Activated T-cell treated with anti-CD3 and anti-CD28 coated beads, Interleukin-2, amount 50 U/mL, for 24 hours (primary cell): ENCODE measurements around the gene POGZ.

Experiments used
- DNase-seq: peaks from one replicate; pipeline ENCODE4 v3.0.0-alpha.2; 2020
- H3K27ac Mint-ChIP-seq: 2 replicates; pipeline ENCODE4 v1.8.0; 2020; ENCODE audit warnings: mild to moderate bottlenecking, mixed read lengths
- H3K27me3 Mint-ChIP-seq: 2 replicates; pipeline ENCODE4 v1.8.0; 2020; ENCODE audit warnings: mixed read lengths
- H3K36me3 Mint-ChIP-seq: 2 replicates; pipeline ENCODE4 v1.8.0; 2020; ENCODE audit warnings: low read depth, mixed read lengths
- H3K4me1 Mint-ChIP-seq: 2 replicates; pipeline ENCODE4 v1.8.0; 2020; ENCODE audit warnings: low read depth, mixed read lengths
- H3K4me3 Mint-ChIP-seq: 2 replicates; pipeline ENCODE4 v1.8.0; 2020; ENCODE audit warnings: mild to moderate bottlenecking, moderate library complexity, mixed read lengths
- H3K9me3 Mint-ChIP-seq: 2 replicates; pipeline ENCODE4 v1.8.0; 2020; ENCODE audit warnings: mixed read lengths

The POGZ gene, protein sequence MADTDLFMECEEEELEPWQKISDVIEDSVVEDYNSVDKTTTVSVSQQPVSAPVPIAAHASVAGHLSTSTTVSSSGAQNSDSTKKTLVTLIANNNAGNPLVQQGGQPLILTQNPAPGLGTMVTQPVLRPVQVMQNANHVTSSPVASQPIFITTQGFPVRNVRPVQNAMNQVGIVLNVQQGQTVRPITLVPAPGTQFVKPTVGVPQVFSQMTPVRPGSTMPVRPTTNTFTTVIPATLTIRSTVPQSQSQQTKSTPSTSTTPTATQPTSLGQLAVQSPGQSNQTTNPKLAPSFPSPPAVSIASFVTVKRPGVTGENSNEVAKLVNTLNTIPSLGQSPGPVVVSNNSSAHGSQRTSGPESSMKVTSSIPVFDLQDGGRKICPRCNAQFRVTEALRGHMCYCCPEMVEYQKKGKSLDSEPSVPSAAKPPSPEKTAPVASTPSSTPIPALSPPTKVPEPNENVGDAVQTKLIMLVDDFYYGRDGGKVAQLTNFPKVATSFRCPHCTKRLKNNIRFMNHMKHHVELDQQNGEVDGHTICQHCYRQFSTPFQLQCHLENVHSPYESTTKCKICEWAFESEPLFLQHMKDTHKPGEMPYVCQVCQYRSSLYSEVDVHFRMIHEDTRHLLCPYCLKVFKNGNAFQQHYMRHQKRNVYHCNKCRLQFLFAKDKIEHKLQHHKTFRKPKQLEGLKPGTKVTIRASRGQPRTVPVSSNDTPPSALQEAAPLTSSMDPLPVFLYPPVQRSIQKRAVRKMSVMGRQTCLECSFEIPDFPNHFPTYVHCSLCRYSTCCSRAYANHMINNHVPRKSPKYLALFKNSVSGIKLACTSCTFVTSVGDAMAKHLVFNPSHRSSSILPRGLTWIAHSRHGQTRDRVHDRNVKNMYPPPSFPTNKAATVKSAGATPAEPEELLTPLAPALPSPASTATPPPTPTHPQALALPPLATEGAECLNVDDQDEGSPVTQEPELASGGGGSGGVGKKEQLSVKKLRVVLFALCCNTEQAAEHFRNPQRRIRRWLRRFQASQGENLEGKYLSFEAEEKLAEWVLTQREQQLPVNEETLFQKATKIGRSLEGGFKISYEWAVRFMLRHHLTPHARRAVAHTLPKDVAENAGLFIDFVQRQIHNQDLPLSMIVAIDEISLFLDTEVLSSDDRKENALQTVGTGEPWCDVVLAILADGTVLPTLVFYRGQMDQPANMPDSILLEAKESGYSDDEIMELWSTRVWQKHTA (N-terminal part only)

DNA sequence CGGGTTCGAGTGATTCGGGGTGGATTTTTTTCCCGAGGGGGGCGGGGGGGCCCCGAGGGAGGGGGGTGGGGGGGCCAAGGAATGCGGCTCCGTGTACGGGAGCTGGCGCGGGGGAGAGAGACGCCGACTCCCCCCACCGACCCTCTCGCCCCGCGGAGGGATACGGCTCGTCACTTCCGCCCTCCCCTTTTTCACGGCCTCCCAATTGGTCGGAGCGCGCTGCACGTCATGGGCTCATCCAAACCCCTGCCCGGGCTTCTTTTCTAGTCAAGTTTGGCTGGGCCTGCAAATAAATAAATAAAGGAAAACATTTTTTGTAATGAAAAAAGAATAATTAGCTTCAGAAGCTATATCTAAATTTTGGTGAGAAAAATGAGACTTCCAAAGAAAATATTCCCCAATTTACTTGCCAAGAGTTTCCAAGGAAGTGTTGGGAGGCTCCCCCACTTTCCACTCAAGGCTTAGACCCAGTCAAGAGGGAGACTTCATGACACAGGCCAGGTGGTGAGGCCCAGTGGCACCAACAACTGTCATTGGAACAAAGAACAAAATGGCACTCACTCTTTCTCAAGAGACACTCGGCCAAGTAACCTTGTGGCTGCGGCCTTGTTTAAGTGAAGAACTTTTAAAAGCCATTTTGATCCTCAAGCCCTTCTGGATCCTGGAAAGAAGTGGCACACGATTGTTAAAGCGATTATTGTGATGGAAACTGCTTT, at the start of gene POGZ:
Gene POGZ, minus strand, starts transcription at position 164 of the 716 bp plus-strand sequence. CDS start 17,290 bp downstream, outside the sequence.
- no peaks in the 10 kb centered on the region for H3K9me3 Mint-ChIP-seq
- H3K4me3 Mint-ChIP-seq, result peak within 1 kb of the TSS; percentile 82
- H3K27ac Mint-ChIP-seq, result peak within 1 kb of the TSS; percentile 93
- peaks cover 31% of the 10 kb centered on the region for H3K4me1 Mint-ChIP-seq
- H3K27me3 Mint-ChIP-seq, result peaks cover 16% of the 10 kb centered on the region
- peak; percentile 96 for DNase-seq
- peaks cover 13% of the 10 kb centered on the region for H3K36me3 Mint-ChIP-seq

DNA sequence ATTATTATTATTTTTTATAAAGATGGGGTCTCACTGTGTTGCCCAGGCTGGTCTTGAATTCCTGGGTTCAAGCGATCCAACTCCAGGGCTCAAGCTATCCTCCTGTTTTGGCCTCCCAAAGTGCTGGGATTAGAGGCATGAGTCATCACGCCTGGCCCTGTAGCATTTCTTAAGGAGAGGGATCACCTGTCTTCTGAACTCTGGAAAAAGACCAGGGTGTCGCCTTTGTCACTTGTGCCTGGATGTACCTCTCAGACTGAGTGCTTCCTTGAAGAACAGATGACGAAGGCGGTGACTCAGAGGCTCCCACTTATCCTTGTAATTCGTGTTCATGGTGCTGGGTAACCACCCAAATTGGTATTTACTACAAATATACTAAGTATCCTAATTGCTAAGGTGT, 49.5 kb upstream of the POGZ start:
- no peak overlapping the region for H3K27ac Mint-ChIP-seq
- peaks cover 24% of the 10 kb centered on the region for H3K4me1 Mint-ChIP-seq
- no peaks in the 10 kb centered on the region for H3K27me3 Mint-ChIP-seq

DNA sequence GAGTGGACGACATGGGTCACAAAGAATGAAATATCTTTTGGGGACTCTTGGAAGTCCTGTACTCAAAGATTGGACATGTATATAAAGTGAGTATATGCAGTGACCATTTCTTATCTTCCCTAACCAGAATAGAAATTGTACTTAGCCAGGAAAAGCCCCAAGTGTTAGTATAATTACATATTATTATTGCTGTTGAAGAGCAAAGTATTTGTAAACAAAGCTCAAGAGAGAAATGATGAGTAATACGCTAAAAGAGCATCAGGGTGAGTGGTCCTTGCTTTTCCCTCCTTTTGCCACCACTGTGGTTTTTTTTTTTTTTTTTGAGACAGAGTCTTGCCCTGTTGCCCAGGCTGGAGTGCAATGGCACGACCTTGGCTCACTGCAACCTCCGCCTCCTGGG, 45.5 kb upstream of the POGZ start:
- Mint-ChIP-seq H3K4me1 (no peaks in the 10 kb centered on the region), H3K36me3 (no peaks in the 10 kb centered on the region), H3K27me3 (no peaks in the 10 kb centered on the region), H3K9me3 (no peaks in the 10 kb centered on the region), H3K4me3 (no peak overlapping the region), H3K27ac (no peak overlapping the region)
- no peak for DNase-seq

More for the DNA sequence above, 49.5 kb upstream of the POGZ start:
- H3K36me3 Mint-ChIP-seq, result no peaks in the 10 kb centered on the region
- no peaks in the 10 kb centered on the region for H3K9me3 Mint-ChIP-seq
- H3K4me3 Mint-ChIP-seq, result no peak overlapping the region
- DNase-seq, result no peak

DNA sequence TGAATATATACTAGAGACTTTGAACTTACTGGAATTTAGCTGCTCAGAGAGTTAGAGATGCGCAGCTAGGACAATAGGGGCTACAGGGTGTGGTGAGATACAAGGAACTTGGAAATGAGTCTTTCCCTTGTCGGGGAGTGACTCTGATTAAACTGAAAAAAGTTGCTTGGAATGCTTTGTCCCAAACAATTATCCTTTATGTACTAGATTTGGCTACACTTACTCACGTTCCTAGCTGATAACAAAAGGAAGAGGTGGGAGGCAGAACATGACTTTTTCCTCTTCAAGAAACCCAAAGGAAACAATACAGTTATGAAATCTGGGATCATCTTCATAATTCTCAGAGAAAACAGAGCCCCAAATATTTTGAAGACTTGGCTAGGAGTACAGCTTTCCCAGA, 45.0 kb upstream of the POGZ start:
- DNase-seq, result no peak
- H3K4me3 Mint-ChIP-seq, result no peak overlapping the region
- no peaks in the 10 kb centered on the region for H3K27me3 Mint-ChIP-seq
- H3K27ac Mint-ChIP-seq, result no peak overlapping the region
- no peaks in the 10 kb centered on the region for H3K36me3 Mint-ChIP-seq
- no peaks in the 10 kb centered on the region for H3K9me3 Mint-ChIP-seq
- H3K4me1 Mint-ChIP-seq, result no peaks in the 10 kb centered on the region

DNA sequence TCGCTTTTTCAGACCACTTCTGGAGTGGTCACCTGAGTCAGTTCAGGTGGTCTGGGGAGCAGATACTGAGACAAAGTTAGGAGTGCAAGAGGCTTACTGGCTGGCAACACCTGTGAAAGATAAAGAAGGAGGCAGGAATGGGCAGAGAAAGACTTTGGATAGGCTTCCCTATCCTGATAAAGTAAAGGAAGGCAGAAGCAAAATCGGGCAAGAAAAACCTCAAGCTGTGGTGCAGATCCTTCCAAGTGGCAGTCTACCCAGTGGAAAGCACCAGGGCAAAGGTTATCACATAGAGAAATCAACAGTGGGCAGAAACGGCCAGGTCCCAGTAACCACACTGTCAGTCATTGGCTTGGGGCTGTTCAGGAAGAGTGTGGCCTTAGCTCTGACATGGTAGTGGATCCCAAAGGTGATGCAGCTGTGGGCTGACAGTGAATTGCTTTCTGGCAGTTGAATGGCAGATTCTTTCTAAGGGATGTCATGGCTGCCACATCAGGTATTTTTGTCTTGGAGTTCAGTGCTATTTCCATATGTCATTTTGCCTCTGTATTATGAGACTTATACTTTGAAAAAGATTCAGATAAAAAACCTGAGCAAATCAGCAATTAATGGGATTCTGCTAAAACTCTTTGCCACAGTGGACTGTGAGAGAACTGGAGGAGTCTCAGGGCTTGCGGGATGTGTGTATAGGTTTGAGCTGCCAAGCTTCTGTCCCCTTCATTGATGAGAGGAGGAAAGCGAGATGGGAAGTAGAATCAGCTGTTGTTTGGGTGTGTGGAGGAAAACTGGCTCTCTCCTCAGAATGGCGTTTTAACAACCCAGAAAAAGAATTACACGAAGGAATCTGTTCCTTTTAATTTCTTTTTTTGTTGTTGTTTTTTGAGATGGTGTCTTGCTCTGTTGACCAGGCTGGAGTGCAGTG, 43.8 kb upstream of the POGZ start:
- Mint-ChIP-seq H3K36me3 (no peaks in the 10 kb centered on the region), H3K9me3 (no peaks in the 10 kb centered on the region), H3K27me3 (no peaks in the 10 kb centered on the region), H3K4me3 (no peak overlapping the region), H3K4me1 (no peaks in the 10 kb centered on the region), H3K27ac (no peak overlapping the region)
- DNase-seq, result no peak

DNA sequence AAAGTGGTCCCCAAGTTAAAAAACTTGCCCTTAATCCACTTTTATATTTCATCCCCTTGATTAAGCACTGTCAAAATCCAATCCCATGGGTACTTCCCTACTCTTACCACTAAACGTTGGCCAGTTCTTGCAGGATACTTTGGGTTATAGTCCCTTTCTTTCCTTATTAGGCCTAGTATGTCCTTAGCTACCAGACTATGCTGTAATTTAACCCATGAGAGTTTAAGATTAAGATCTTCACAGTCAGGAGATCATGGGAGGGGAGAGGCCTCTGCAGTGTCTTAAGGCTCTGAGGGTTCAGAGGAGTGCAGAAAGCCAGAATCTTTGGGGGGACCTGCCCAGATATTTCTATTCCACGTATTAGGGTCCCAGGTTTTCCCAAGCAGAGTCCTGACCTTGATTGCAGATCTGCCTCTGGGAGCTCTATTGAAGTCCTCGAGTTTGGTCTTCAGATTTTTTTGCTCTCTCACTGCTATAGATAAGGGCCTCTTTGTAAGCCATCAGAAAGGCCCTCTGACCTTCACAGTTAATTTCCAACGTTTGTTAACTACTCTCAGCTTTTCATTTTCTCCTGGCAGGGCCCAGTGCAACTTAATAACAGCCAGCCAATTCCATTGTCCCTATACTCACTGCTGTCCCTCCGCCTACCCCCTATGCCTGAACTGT, 42.9 kb upstream of the POGZ start:
- no peak for DNase-seq
- Mint-ChIP-seq H3K9me3 (no peaks in the 10 kb centered on the region), H3K27ac (no peak overlapping the region), H3K36me3 (no peaks in the 10 kb centered on the region), H3K4me3 (no peak overlapping the region), H3K4me1 (no peaks in the 10 kb centered on the region), H3K27me3 (no peaks in the 10 kb centered on the region)

DNA sequence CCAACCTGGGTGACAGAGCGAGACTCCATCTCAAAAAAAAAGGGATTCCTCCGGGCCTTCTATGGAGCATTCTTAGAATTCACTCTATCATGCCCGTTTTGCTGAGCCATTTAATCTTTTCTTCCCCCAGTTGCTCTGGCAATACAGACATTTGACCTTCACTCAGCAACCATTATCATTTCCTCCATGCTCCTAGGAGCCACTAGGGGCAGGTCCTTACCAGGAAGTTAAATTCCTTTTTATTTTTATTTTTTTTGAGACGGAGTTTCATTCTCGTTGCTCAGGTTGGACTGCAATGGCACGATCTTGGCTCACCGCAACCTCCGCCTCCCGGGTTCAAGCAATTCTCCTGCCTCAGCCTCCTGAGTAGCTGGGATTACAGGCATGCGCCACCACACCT, 42.2 kb upstream of the POGZ start:
- no peaks in the 10 kb centered on the region for H3K9me3 Mint-ChIP-seq
- no peaks in the 10 kb centered on the region for H3K27me3 Mint-ChIP-seq
- H3K4me3 Mint-ChIP-seq, result no peak overlapping the region
- no peaks in the 10 kb centered on the region for H3K36me3 Mint-ChIP-seq
- DNase-seq, result no peak
- H3K4me1 Mint-ChIP-seq, result no peaks in the 10 kb centered on the region
- no peak overlapping the region for H3K27ac Mint-ChIP-seq

DNA sequence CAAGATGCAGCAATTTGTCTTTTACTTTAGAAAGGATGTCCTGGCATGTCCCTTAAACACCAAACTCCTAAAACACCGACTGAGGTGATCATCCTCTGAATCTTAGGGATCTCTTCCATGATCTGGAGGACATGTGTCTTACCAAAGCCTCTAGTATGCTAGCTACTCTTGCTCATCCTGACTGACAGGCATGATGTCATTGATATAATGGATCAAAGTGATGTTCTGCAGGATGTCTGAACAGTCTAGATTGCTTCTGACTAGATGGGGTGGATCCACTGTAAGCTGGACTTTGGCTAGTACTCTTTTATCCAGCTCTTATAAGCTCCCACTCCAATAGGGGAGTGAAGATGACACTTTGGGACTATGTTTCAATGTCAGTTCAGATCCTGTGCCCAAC, 40.6 kb upstream of the POGZ start:
- H3K9me3 Mint-ChIP-seq, result no peaks in the 10 kb centered on the region
- H3K27ac Mint-ChIP-seq, result no peak overlapping the region
- no peaks in the 10 kb centered on the region for H3K27me3 Mint-ChIP-seq
- DNase-seq, result no peak
- no peaks in the 10 kb centered on the region for H3K36me3 Mint-ChIP-seq
- peaks cover 8% of the 10 kb centered on the region for H3K4me1 Mint-ChIP-seq
- H3K4me3 Mint-ChIP-seq, result no peak overlapping the region

DNA sequence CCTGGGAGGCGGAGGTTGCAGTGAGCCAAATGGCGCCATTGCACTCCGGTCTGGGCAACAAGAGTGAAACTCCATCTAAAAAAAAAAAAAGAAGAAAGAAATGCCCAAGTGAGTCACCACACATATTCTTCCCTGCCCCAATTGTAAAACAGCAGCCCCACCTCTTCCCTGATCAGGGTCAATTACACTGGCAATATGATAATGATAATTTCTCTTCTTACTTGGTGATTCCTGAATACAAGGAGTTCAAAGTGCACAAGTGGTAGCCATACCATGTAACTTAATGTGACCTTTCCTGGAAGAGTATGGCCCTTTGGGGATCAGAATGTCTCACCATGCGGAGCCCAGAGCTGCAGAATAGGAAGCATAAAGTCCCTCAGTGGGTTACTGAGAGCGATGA, 40.1 kb upstream of the POGZ start:
- Mint-ChIP-seq H3K36me3 (no peaks in the 10 kb centered on the region), H3K9me3 (no peaks in the 10 kb centered on the region), H3K27me3 (no peaks in the 10 kb centered on the region), H3K27ac (no peak overlapping the region), H3K4me3 (no peak overlapping the region), H3K4me1 (peaks cover 12% of the 10 kb centered on the region)
- no peak for DNase-seq

DNA sequence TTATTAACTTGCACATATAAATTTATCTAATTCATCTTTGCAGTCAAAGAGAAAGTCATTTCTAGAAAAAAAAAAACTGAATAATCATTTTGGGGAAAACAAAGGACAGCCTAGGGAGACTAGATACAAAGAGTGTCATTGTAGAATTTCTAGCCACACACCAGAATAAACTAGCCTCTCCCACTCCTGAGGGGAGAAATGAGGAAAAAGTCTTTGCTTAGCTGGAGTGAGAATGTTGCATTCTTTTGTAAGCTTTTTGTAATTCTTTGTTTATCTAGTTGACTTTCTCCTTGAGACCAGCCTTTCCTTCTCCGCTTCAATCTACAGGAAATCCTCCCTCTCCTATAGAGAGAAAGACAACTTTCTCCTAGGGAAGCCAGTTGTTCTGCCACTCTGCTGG, 36.0 kb upstream of the POGZ start:
- H3K4me1 Mint-ChIP-seq, result peaks cover 12% of the 10 kb centered on the region
- H3K36me3 Mint-ChIP-seq, result no peaks in the 10 kb centered on the region
- no peak overlapping the region for H3K27ac Mint-ChIP-seq
- no peaks in the 10 kb centered on the region for H3K27me3 Mint-ChIP-seq
- no peaks in the 10 kb centered on the region for H3K9me3 Mint-ChIP-seq
- no peak overlapping the region for H3K4me3 Mint-ChIP-seq
- DNase-seq, result no peak

DNA sequence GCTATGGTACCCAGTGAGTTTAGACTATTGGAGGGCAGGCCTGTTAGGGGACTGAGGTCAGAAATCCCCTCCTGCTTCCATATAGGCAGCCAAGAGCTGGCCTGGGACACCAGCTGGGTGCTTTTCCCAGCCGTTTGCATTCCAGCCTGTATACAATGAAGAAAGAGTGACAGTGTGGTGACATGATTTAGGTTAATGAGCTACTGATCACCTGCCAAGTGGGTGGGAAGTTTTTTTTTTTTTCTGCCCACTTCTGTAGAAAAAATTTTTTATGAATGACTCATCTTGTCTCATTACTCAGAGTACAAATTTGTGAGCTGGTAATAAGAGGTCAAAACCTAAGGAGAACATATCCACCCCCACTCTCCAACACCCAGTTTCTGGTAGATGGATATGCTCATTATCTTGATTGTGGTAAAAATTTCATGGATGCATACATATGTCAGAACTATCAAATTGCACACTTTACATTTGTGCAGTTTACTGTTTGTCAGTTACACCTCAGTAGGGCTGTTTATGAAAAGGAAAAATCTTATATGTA, 35.5 kb upstream of the POGZ start:
- no peak for DNase-seq
- Mint-ChIP-seq H3K9me3 (no peaks in the 10 kb centered on the region), H3K4me3 (no peak overlapping the region)

DNA sequence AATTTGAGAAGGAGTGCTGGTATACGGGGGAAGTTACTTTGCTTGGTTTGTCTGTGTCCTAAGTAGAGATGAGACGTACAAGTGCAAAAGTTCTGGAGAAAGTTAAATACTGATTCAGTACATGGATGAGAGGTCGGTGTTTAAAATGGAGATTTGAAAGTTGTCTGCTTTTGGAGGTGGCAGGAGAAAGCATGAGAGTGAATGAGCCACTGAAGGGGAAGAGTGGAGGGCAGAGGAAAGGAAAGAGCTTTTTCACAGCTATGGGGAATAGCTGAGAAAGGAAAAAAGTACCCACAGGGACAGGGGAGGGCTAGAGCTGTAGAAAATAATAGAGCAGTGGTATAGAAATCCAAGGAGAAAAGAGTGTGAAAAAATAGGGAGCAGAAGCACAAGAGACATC, 33.7 kb upstream of the POGZ start:
- H3K27ac Mint-ChIP-seq, result no peak overlapping the region
- no peak overlapping the region for H3K4me3 Mint-ChIP-seq
- no peak for DNase-seq
- no peaks in the 10 kb centered on the region for H3K36me3 Mint-ChIP-seq
- no peaks in the 10 kb centered on the region for H3K9me3 Mint-ChIP-seq
- H3K27me3 Mint-ChIP-seq, result no peaks in the 10 kb centered on the region
- H3K4me1 Mint-ChIP-seq, result peaks cover 12% of the 10 kb centered on the region

More for the DNA sequence above, 35.5 kb upstream of the POGZ start:
- no peak overlapping the region for H3K27ac Mint-ChIP-seq
- H3K27me3 Mint-ChIP-seq, result no peaks in the 10 kb centered on the region
- peaks cover 12% of the 10 kb centered on the region for H3K4me1 Mint-ChIP-seq
- H3K36me3 Mint-ChIP-seq, result no peaks in the 10 kb centered on the region

DNA sequence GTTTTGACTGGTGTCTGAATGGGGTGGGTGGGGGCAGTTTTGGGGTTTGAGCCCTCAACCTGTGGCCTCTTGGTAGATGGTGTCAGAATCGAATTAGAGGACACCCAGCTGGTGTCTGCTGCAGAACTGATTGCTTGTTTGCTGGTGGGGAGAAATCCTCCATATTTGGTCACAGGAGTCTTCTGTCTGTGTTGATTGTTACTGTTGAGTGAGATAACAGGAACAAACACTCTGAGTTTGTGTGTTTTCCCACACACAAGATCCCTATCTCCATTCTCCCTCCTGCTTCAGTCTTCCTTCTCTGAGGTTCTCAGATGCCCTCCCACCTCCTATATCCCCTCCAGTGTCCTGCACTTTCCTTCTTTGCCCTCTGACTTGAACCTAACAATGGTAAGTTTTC, 32.8 kb upstream of the POGZ start:
- Mint-ChIP-seq H3K9me3 (no peaks in the 10 kb centered on the region), H3K36me3 (no peaks in the 10 kb centered on the region), H3K4me1 (peaks cover 12% of the 10 kb centered on the region), H3K4me3 (no peak overlapping the region), H3K27ac (no peak overlapping the region), H3K27me3 (no peaks in the 10 kb centered on the region)
- DNase-seq, result no peak
